ENCODE results near the gene CTNND2. TPM values are rescaled to one million over a fixed set of nuclear protein-coding genes. Genes with fewer than 3 reads are reported as not detected.

The CTNND2 gene
- total RNA-seq, 1 experiment from 2014 or later, result not detected

GRCh38 chr5:11146171-11146570 lies 758.1 kb downstream of the CTNND2 start:
- H3K4me3 ChIP-seq (ENCODE audit: low read depth, low read length, poor library complexity, severe bottlenecking), result no peak overlapping the region
- intact Hi-C loops (cut with micrococcal nuclease; ENCODE audit: unreplicated experiment), result no loop called here
- no peaks in the 10 kb centered on the region for H3K9me3 ChIP-seq (ENCODE audit: low read depth, low read length, poor library complexity, severe bottlenecking)
- TF ChIP-seq EZH2 (IDR thresholded peaks at IDR 0.05; ENCODE audit: borderline replicate concordance, low read depth, low read length, poor library complexity, severe bottlenecking) (no peak), CTCF (conservative IDR thresholded peaks at IDR 0.05; ENCODE audit: low read depth, low read length) (no peak)
- ChIA-PET POLR2A (ENCODE audit: low non-redundant PET) (no interaction called here), CTCF (no interaction called here)
- no peaks in the 10 kb centered on the region for H3K36me3 ChIP-seq (ENCODE audit: insufficient read depth, low read length, poor library complexity, severe bottlenecking)
- H3K4me1 ChIP-seq (ENCODE audit: insufficient read depth, low read length, poor library complexity, severe bottlenecking), result no peaks in the 10 kb centered on the region
- no peak overlapping the region for H3K27ac ChIP-seq (ENCODE audit: low read depth, low read length, poor library complexity, severe bottlenecking)
- no peaks in the 10 kb centered on the region for H3K27me3 ChIP-seq (replicated peaks; ENCODE audit: insufficient read depth, low read depth, low read length, poor library complexity)
- BruUV-seq (replicated peaks), result no TSS peak
- no peak for DNase-seq (ENCODE audit: low spot score)

GRCh38 chr5:11143456-11144267 lies 760.6 kb downstream of the CTNND2 start:
- no TSS peak for BruUV-seq (replicated peaks)
- no peaks in the 10 kb centered on the region for H3K27me3 ChIP-seq (replicated peaks; ENCODE audit: insufficient read depth, low read depth, low read length, poor library complexity)
- intact Hi-C loops (cut with micrococcal nuclease; ENCODE audit: unreplicated experiment), result no loop called here
- TF ChIP-seq EZH2 (IDR thresholded peaks at IDR 0.05; ENCODE audit: borderline replicate concordance, low read depth, low read length, poor library complexity, severe bottlenecking), result no peak
- no peak for TF ChIP-seq CTCF (conservative IDR thresholded peaks at IDR 0.05; ENCODE audit: low read depth, low read length)
- H3K36me3 ChIP-seq (ENCODE audit: insufficient read depth, low read length, poor library complexity, severe bottlenecking), result no peaks in the 10 kb centered on the region
- POLR2A ChIA-PET (ENCODE audit: low non-redundant PET), result no interaction called here
- CTCF ChIA-PET, result no interaction called here
- DNase-seq (ENCODE audit: low spot score), result no peak
- H3K27ac ChIP-seq (ENCODE audit: low read depth, low read length, poor library complexity, severe bottlenecking), result no peak overlapping the region
- no peak overlapping the region for H3K4me3 ChIP-seq (ENCODE audit: low read depth, low read length, poor library complexity, severe bottlenecking)
- H3K9me3 ChIP-seq (ENCODE audit: low read depth, low read length, poor library complexity, severe bottlenecking), result no peaks in the 10 kb centered on the region
- no peaks in the 10 kb centered on the region for H3K4me1 ChIP-seq (ENCODE audit: insufficient read depth, low read length, poor library complexity, severe bottlenecking)

GRCh38 chr5:11139217-11139865 lies 764.9 kb downstream of the CTNND2 start:
- TF ChIP-seq CTCF (conservative IDR thresholded peaks at IDR 0.05; ENCODE audit: low read depth, low read length), result no peak
- no peak for TF ChIP-seq EZH2 (IDR thresholded peaks at IDR 0.05; ENCODE audit: borderline replicate concordance, low read depth, low read length, poor library complexity, severe bottlenecking)
- H3K36me3 ChIP-seq (ENCODE audit: insufficient read depth, low read length, poor library complexity, severe bottlenecking), result no peaks in the 10 kb centered on the region
- ChIA-PET POLR2A (ENCODE audit: low non-redundant PET) (no interaction called here), CTCF (no interaction called here)
- BruUV-seq (replicated peaks), result no TSS peak
- no peaks in the 10 kb centered on the region for H3K27me3 ChIP-seq (replicated peaks; ENCODE audit: insufficient read depth, low read depth, low read length, poor library complexity)
- no peaks in the 10 kb centered on the region for H3K9me3 ChIP-seq (ENCODE audit: low read depth, low read length, poor library complexity, severe bottlenecking)
- DNase-seq (ENCODE audit: low spot score), result no peak
- intact Hi-C loops (cut with micrococcal nuclease; ENCODE audit: unreplicated experiment), result no loop called here
- no peaks in the 10 kb centered on the region for H3K4me1 ChIP-seq (ENCODE audit: insufficient read depth, low read length, poor library complexity, severe bottlenecking)
- H3K27ac ChIP-seq (ENCODE audit: low read depth, low read length, poor library complexity, severe bottlenecking), result no peak overlapping the region
- H3K4me3 ChIP-seq (ENCODE audit: low read depth, low read length, poor library complexity, severe bottlenecking), result no peak overlapping the region

All from A673 (cell line).